GDM1 (cell line): ENCODE results near the gene TNS3.
"Not testable (repeated sequence)": the region's sequence is repeated elsewhere in the genome, so short reads cannot be mapped to it uniquely, and the experiment has no call there.

Experiments
- DNase-seq: peaks from one replicate; lab custom pipeline; 2025; lab: John Stamatoyannopoulos, UW

TNS3 gene

GRCh38 chr7:47602272-47603004 is 20.5 kb upstream of the TNS3 start:
- no peak for DNase-seq

- no peak for DNase-seq
These were observed 20.0 kb upstream of the TNS3 start for GRCh38 chr7:47601881-47602249.

- no peak for DNase-seq
These were observed 19.4 kb upstream of the TNS3 start for GRCh38 chr7:47601119-47601880.

- no peak for DNase-seq
These were observed 18.5 kb upstream of the TNS3 start for GRCh38 chr7:47600199-47601118.

GRCh38 chr7:47597379-47597778 is 15.5 kb upstream of the TNS3 start:
- DNase-seq = no peak

- DNase-seq = no peak
These were observed 14.7 kb upstream of the TNS3 start for GRCh38 chr7:47596502-47597202.

GRCh38 chr7:47594406-47594805 is 12.5 kb upstream of the TNS3 start:
- DNase-seq = no peak

GRCh38 chr7:47591655-47592572 is 10.0 kb upstream of the TNS3 start:
- DNase-seq = no peak

GRCh38 chr7:47591089-47591654 is 9.3 kb upstream of the TNS3 start:
- DNase-seq = no peak

- DNase-seq = not testable (repeated sequence)
These were observed 8.3 kb upstream of the TNS3 start for GRCh38 chr7:47590215-47590614.

- DNase-seq = no peak
These were observed 6.9 kb upstream of the TNS3 start for GRCh38 chr7:47588704-47589225.

- no peak for DNase-seq
These were observed 6.1 kb upstream of the TNS3 start for GRCh38 chr7:47587976-47588375.

- no peak for DNase-seq
These were observed 5.4 kb upstream of the TNS3 start for GRCh38 chr7:47587351-47587750.

- DNase-seq = no peak
These were observed 5.0 kb upstream of the TNS3 start for GRCh38 chr7:47586925-47587324.

GRCh38 chr7:47586161-47586670 is 4.3 kb upstream of the TNS3 start:
- DNase-seq = not testable (repeated sequence)

- no peak for DNase-seq
These were observed 2.6 kb upstream of the TNS3 start for GRCh38 chr7:47584536-47584895.

GRCh38 chr7:47583739-47584535 is 2.0 kb upstream of the TNS3 start:
- no peak for DNase-seq

GRCh38 chr7:47582764-47583738 is 1.1 kb upstream of the TNS3 start:
- DNase-seq = no peak
